Measurements from ENCODE around the gene FNDC3A. TPM values are rescaled to one million over a fixed set of nuclear protein-coding genes. Genes with fewer than 3 reads are reported as not detected.
A peak's percentile ranks its signal among the peaks of the same experiment; 100 is the strongest.

The FNDC3A gene
- total RNA-seq, 1 experiment from 2014 or later = 51.3 TPM

GRCh38 chr13:49171359-49171758 is 195.6 kb downstream of the FNDC3A start:
- Histone ChIP-seq H3K36me3 (peaks cover 47% of the 10 kb centered on the region), H3K4me3 (no peak overlapping the region), H3K4me1 (replicated peaks) (no peaks in the 10 kb centered on the region), H3K9me3 (replicated peaks) (no peaks in the 10 kb centered on the region), H3K27ac (no peak overlapping the region), H3K27me3 (replicated peaks) (no peaks in the 10 kb centered on the region)
- DNase-seq (ENCODE audit: low read depth in 1 of 2, low spot score in 2 of 2) = no peak

GRCh38 chr13:49183672-49184325 is 208.1 kb downstream of the FNDC3A start:
- DNase-seq (ENCODE audit: low read depth in 1 of 2, low spot score in 2 of 2) = peak in 1 of 2 experiments; percentile 2
- H3K9me3 ChIP-seq (replicated peaks) = no peaks in the 10 kb centered on the region
- H3K36me3 ChIP-seq = peaks cover 59% of the 10 kb centered on the region
- H3K27ac ChIP-seq = no peak overlapping the region
- H3K4me3 ChIP-seq = no peak overlapping the region
- H3K4me1 ChIP-seq (replicated peaks) = no peaks in the 10 kb centered on the region; the same call in 1 of the 2 replicates
- H3K27me3 ChIP-seq (replicated peaks) = no peaks in the 10 kb centered on the region

- DNase-seq (ENCODE audit: low read depth in 1 of 2, low spot score in 2 of 2) = no peak
- Histone ChIP-seq H3K27me3 (replicated peaks) (no peaks in the 10 kb centered on the region), H3K27ac (no peak overlapping the region), H3K4me1 (replicated peaks) (no peaks in the 10 kb centered on the region; the same call in 1 of the 2 replicates), H3K36me3 (peaks cover 53% of the 10 kb centered on the region), H3K4me3 (no peak overlapping the region), H3K9me3 (replicated peaks) (no peaks in the 10 kb centered on the region)
Measured at GRCh38 chr13:49184621-49185020, 208.9 kb downstream of the FNDC3A start.

DNA sequence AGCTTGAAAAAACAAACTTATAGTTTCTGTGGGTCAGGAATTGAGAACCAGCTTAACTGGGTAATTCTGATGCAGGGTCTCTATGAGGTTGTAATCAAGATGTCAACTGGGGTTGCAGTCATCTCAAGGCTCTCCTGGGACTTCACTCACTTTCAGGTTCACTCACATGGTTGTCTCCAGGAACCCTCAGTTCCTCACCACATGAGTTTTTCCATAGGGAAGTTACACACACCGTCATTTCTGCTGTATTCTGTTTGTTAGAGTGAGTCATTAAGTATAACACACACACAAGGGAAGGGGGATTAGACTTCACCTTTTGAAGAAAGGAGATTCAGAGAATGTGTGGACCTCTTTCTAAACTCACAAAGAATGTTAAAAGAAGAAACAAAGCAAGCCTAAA is 209.6 kb downstream of the FNDC3A start:
- H3K27me3 ChIP-seq (replicated peaks) = no peaks in the 10 kb centered on the region
- H3K4me3 ChIP-seq = no peak overlapping the region
- H3K9me3 ChIP-seq (replicated peaks) = no peaks in the 10 kb centered on the region
- H3K36me3 ChIP-seq = peaks cover 56% of the 10 kb centered on the region
- no peak for DNase-seq (ENCODE audit: low read depth in 1 of 2, low spot score in 2 of 2)
- no peaks in the 10 kb centered on the region; the same call in 1 of the 2 replicates for H3K4me1 ChIP-seq (replicated peaks)
- no peak overlapping the region for H3K27ac ChIP-seq

DNA sequence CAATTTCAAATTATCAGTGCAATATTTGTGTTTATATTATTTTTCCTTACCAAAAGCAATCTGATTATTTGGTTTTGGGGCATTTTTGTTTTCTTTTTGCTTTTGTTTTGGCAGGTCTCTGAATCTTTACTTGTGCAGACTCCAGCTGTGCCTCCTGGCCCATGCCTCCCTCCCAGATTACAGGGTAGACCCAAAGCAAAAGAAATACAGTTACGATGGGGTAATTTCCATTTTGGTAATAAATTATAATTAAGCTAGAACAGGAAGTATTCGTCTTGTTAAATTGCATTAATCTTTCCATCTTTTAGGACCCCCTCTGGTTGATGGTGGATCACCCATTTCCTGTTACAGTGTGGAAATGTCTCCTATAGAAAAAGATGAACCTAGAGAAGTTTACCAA is 215.2 kb downstream of the FNDC3A start:
- Histone ChIP-seq H3K27me3 (replicated peaks) (no peaks in the 10 kb centered on the region), H3K9me3 (replicated peaks) (no peaks in the 10 kb centered on the region), H3K36me3 (peaks cover 55% of the 10 kb centered on the region)

GRCh38 chr13:49206641-49207040 is 230.9 kb downstream of the FNDC3A start:
- no peak for DNase-seq (ENCODE audit: low read depth in 1 of 2, low spot score in 2 of 2)
- H3K27me3 ChIP-seq (replicated peaks) = no peaks in the 10 kb centered on the region
- H3K9me3 ChIP-seq (replicated peaks) = no peaks in the 10 kb centered on the region
- H3K27ac ChIP-seq = no peak overlapping the region
- H3K36me3 ChIP-seq = peaks cover 56% of the 10 kb centered on the region
- no peaks in the 10 kb centered on the region for H3K4me1 ChIP-seq (replicated peaks)
- no peak overlapping the region for H3K4me3 ChIP-seq

More for the DNA sequence above, 215.2 kb downstream of the FNDC3A start:
- Histone ChIP-seq H3K4me3 (no peak overlapping the region), H3K4me1 (replicated peaks) (no peaks in the 10 kb centered on the region), H3K27ac (no peak overlapping the region)
- DNase-seq (ENCODE audit: low read depth in 1 of 2, low spot score in 2 of 2) = no peak

DNA sequence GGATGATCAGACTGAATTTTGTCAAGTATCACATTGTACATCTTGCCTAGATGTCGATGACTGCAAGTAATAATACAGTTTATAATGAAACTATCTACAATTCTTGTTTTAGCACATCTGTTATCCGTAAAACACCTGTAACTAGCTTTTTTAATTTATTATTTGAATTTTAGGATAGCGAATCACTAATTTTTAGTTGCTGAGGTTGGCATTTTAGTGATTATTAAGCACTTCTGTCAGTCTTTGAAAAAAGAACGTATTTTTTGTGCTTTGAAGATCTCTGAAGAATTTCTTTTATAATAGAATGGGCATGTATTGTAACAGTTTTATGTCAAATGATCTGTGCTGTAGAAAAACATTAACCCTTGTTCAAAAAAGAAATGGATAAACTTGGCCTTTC is 232.9 kb downstream of the FNDC3A start:
- no peaks in the 10 kb centered on the region for H3K4me1 ChIP-seq (replicated peaks)
- H3K4me3 ChIP-seq = no peak overlapping the region
- no peak for DNase-seq (ENCODE audit: low read depth in 1 of 2, low spot score in 2 of 2)
- H3K36me3 ChIP-seq = peaks cover 38% of the 10 kb centered on the region
- H3K27ac ChIP-seq = no peak overlapping the region
- H3K9me3 ChIP-seq (replicated peaks) = no peaks in the 10 kb centered on the region
- H3K27me3 ChIP-seq (replicated peaks) = no peaks in the 10 kb centered on the region

GRCh38 chr13:49210114-49210513 is 234.4 kb downstream of the FNDC3A start:
- no peaks in the 10 kb centered on the region for H3K9me3 ChIP-seq (replicated peaks)
- peaks cover 28% of the 10 kb centered on the region for H3K36me3 ChIP-seq
- H3K4me1 ChIP-seq (replicated peaks) = no peaks in the 10 kb centered on the region

DNA sequence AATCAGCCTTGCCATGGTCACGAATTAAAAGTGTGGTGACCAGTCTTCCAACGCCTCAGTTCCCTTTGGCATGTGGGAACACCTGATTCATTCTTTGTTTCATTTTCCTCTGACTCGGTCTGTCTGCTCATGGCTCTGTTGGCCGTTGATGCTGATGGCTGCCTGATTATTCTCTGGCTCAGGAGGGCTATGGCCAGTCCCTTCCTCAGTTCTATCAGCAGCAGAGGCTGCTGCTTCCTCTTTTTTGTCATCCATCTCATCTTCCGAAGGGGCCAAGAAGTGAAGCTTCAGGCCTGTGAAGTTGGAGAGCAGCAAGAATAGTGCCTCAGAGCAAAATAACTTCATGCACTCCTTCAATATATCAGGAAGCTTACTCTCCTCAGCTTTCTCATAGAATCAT is 235.0 kb downstream of the FNDC3A start:
- DNase-seq (ENCODE audit: low read depth in 1 of 2, low spot score in 2 of 2) = no peak
- H3K27ac ChIP-seq = no peak overlapping the region
- no peaks in the 10 kb centered on the region for H3K4me1 ChIP-seq (replicated peaks)
- H3K4me3 ChIP-seq = no peak overlapping the region
- no peaks in the 10 kb centered on the region for H3K9me3 ChIP-seq (replicated peaks)
- no peaks in the 10 kb centered on the region for H3K27me3 ChIP-seq (replicated peaks)
- peaks cover 25% of the 10 kb centered on the region for H3K36me3 ChIP-seq

More at GRCh38 chr13:49210114-49210513, 234.4 kb downstream of the FNDC3A start:
- no peaks in the 10 kb centered on the region for H3K27me3 ChIP-seq (replicated peaks)
- DNase-seq (ENCODE audit: low read depth in 1 of 2, low spot score in 2 of 2) = no peak
- no peak overlapping the region for H3K27ac ChIP-seq
- H3K4me3 ChIP-seq = no peak overlapping the region

GRCh38 chr13:49213539-49213938 is 237.8 kb downstream of the FNDC3A start:
- Histone ChIP-seq H3K4me1 (replicated peaks) (no peaks in the 10 kb centered on the region), H3K9me3 (replicated peaks) (no peaks in the 10 kb centered on the region), H3K36me3 (peaks cover 3% of the 10 kb centered on the region; the same call in 1 of the 2 replicates), H3K4me3 (no peak overlapping the region), H3K27ac (no peak overlapping the region), H3K27me3 (replicated peaks) (no peaks in the 10 kb centered on the region)
- DNase-seq (ENCODE audit: low read depth in 1 of 2, low spot score in 2 of 2) = no peak

DNA sequence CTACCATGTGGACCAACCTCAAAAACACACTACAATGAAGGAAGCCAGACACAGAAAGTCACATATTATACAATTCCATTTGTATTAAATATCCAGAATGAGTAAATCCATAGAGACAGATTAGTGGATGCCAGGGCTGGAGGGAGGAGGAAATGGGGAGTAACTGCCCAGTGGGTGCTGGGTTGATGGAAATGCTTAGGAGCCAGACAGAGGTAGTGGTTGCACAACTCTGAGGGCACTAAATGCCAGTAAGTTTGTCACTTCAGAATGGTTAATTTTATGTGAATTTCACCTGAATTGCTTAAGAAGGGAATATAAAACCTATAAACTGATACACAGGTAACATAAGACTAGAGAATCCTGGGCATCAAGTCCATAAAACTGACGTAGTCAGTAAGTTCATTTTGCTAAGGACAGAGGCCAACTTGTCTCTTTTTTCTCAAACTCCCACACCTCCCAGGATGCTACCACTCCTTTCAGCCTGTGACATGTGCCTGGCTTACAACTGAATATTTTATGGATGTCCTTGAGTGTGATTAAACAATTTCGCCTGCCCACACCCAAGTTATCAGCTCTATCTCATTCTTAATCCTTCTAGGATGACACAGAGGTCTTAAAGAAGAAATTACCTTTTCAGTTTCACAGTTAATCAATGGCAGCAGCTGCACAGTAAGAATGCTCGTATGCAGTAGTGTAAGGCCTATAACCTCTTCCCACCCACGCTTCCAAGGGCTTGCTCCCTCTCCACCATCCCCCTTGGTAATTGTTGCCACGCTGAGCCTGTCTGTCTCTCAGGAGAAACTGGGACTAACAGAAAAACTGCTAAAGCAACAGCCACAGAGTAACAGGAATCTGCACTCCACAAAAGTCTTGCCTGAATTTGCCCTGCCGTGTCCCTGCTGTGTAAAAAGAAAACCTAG is 238.5 kb downstream of the FNDC3A start:
- no peak overlapping the region for H3K27ac ChIP-seq
- H3K4me1 ChIP-seq (replicated peaks) = no peaks in the 10 kb centered on the region
- H3K36me3 ChIP-seq = peaks cover 2% of the 10 kb centered on the region; the same call in 1 of the 2 replicates
- no peaks in the 10 kb centered on the region for H3K9me3 ChIP-seq (replicated peaks)
- H3K27me3 ChIP-seq (replicated peaks) = no peaks in the 10 kb centered on the region; the same call in 1 of the 2 replicates
- no peak for DNase-seq (ENCODE audit: low read depth in 1 of 2, low spot score in 2 of 2)
- H3K4me3 ChIP-seq = no peak overlapping the region

DNA sequence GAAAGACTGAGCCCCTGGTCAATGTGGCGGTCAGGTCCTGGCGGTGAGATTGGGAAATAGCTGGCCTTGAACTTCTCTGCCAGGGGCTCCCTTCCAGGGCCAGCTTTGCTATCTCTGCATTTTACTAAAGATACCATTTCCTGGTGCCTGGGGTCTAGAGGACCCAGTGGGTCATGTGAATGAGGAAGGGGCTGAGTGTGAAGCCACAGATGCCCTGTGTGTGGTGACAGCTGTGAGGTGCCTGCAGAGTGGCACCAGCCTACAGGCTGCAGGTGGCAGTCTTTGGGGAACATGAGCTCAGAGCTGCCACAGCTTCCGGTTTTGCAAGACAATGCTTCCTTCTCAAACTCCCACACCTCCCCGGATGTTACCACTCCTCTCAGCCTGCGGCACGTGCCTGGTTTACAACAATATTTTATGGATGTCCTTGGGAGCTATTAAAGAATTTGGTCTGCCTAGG is 239.2 kb downstream of the FNDC3A start:
- Histone ChIP-seq H3K36me3 (peaks cover 2% of the 10 kb centered on the region; the same call in 1 of the 2 replicates), H3K27ac (no peak overlapping the region), H3K9me3 (replicated peaks) (no peaks in the 10 kb centered on the region; the same call in 1 of the 2 replicates), H3K27me3 (replicated peaks) (peaks cover 4% of the 10 kb centered on the region), H3K4me1 (replicated peaks) (peaks cover 2% of the 10 kb centered on the region), H3K4me3 (no peak overlapping the region)
- no peak for DNase-seq (ENCODE audit: low read depth in 1 of 2, low spot score in 2 of 2)

- Histone ChIP-seq H3K27ac (no peak overlapping the region), H3K4me3 (no peak overlapping the region), H3K4me1 (replicated peaks) (peaks cover 13% of the 10 kb centered on the region), H3K9me3 (replicated peaks) (peaks cover 6% of the 10 kb centered on the region), H3K27me3 (replicated peaks) (peaks cover 18% of the 10 kb centered on the region), H3K36me3 (no peaks in the 10 kb centered on the region)
- DNase-seq (ENCODE audit: low read depth in 1 of 2, low spot score in 2 of 2) = no peak
Measured at GRCh38 chr13:49216334-49216733, 240.6 kb downstream of the FNDC3A start.

- H3K4me3 ChIP-seq = no peak overlapping the region
- H3K9me3 ChIP-seq (replicated peaks) = peaks cover 6% of the 10 kb centered on the region
- H3K4me1 ChIP-seq (replicated peaks) = peaks cover 13% of the 10 kb centered on the region
- H3K27ac ChIP-seq = no peak overlapping the region
- peaks cover 27% of the 10 kb centered on the region for H3K27me3 ChIP-seq (replicated peaks)
- H3K36me3 ChIP-seq = no peaks in the 10 kb centered on the region
- no peak for DNase-seq (ENCODE audit: low read depth in 1 of 2, low spot score in 2 of 2)
Measured at GRCh38 chr13:49217962-49218492, 242.3 kb downstream of the FNDC3A start.
